HG02763 (cell line): ENCODE data around the gene TMEM175.
"Not testable (repeated sequence)": the region's sequence is repeated elsewhere in the genome, so short reads cannot be mapped to it uniquely, and the experiment has no call there.

Source experiments
- ATAC-seq: cut with Tn5 transposase; IDR thresholded peaks from one replicate; pipeline ENCODE4 v1.9.1; 2021; ENCODE audit warnings: mild to moderate bottlenecking, moderate library complexity; ENCODE audit not compliant: unreplicated experiment

TMEM175 gene

DNA sequence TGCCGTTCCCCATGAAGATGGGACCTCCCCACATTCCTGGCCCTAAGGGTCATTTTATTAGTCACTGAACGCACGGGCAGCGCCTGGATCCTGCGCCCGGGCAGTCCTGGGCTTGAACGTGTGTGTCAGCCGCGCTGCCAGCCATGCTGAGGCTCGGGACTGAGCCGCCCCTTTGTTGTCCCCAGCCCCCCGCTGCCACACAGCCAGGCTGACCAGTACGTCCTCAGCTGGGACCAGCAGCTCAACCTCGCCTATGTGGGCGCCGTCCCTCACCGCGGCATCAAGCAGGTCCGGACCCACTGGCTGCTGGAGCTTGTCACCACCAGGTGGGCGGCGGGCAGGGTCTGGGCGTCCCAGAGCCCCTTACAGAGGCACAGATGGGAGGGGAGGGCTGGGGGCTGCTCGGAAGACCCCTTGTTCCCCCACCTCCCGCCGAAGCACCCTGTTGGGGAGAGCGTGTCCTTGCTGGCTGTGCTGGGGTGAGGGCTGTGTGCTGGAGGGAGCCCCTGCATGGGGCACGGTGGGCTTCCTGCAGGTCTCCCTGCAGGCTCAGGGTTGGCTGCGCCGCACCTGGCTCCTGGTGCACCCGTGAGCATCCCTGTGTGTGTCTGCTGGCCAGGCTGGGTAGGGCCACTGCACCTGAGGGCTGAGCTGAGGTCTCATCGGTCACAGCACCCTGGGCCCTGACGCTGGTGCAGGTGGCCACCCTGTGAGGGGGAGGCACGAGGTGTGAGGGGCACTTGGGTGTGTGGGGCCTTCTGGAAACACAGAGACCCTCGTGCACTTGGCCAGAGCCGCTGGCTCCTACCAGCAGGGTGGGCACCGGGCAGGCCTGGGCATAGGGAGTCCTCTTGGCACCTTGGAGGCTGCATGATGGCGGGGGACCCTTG, 55.6 kb downstream of the TMEM175 start:
- ATAC-seq, result no peak

DNA sequence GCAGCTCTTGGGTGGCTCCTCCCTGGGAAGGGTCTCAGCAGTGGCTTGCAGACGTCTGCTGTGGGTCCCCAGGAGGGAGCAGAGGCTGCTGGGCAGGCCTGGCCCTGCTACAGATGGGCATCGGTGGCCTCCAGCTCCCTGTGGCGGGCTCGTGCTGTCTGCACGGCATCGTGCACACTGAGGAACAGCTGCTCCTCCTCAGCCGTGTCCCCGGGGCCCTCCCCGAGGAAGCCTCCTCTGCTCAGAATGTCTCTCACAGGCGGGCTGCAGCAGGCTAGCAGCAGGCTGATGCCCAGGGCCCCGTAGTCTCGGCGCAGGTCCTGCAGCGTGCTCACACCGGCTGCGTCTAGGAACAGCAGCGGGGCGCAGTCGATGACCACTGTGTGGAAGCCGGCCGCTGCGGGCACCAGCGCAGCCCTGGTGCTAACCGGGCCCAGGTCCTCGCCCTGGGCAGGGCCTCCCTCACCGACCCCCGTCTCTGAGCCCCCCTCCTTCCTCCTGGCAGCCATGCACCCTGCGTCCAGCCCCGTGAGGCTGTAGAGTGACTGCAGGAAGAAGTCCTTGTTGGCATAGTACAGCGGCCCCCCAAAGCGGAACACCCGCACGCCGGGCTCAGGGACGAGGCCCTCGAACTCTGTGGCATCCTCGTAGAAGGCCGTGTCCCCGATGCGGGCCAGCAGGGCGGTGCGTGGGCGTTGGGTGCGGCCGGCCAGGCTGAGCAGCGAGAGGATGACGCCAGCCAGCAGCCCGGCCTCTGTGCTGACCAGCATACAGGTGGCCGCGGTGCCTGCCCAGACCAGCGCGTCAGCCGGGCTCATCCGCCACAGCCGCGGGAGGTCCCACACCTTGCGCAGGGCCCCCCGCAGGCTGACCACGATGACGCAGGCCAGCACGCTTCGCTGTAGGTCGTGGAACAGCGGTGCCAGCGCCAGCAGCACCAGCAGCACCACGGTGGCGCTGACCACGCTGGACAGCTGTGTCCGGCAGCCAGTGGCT, 56.8 kb downstream of the TMEM175 start:
- ATAC-seq, result no peak

DNA sequence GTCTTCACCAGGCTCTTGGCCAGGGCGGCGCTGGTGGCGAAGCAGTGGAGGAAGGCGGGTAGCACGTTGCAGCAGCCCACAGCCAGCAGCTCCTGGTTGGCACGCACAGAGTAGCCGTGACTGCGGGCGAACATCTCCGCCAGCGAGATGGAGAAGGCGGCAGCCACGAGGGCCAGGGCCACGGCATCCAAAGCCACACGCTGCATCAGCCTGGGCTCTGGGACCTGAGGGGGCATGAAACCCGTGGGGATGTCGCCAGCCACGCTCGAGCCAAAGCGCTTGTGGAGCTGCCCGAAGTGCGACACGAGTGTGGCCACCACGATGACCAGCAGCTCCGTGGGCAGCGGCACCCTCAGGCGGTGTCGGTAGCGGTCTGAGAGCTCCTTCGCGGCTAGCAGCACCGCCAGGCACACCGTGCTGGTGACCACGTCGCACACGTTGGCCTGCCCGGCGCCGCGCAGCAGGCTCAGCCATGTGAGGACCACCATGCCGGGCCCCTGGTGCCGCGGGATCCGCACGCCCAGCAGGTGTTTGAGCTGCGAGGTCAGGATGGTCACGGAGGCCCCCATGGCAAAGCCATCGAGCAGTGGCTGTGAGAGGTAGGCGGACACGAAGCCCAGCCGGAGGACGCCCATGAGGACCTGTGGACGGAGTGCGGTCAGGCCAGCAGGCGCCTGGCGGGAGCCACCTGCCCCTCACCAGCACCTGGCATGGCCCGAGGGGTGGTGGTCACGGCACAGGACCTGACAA, 57.6 kb downstream of the TMEM175 start:
- ATAC-seq, result no peak

DNA sequence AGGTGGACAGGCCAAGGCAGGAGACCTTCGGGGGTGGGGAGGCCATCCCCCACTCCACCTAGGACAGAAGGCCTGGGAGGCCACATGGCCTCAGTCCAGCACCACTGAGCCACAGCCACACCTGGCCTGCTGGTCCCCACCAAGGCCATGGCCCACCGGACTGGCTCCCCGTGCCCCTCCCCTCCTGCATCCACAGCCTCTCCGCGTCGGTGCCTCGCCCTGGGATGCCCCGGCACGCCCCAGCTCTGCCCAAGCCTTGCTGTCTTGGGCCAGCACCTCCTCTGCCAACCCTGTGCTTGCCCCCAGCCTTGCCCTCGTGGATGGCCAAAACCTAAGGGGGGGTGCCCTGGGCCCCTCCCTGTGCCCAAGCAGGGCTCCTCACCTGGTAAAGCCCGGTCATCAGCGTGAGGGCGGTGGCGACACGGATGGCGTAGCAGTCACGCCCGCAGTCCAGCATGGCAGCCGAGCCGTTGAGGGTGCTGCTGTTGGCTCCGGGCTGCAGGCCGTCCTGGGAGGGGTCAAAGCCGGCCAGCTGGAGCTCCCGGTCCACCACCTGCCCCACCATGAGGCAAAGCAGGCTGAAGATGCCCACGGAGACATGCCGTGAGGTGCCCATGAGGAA, 58.6 kb downstream of the TMEM175 start:
- no peak for ATAC-seq

DNA sequence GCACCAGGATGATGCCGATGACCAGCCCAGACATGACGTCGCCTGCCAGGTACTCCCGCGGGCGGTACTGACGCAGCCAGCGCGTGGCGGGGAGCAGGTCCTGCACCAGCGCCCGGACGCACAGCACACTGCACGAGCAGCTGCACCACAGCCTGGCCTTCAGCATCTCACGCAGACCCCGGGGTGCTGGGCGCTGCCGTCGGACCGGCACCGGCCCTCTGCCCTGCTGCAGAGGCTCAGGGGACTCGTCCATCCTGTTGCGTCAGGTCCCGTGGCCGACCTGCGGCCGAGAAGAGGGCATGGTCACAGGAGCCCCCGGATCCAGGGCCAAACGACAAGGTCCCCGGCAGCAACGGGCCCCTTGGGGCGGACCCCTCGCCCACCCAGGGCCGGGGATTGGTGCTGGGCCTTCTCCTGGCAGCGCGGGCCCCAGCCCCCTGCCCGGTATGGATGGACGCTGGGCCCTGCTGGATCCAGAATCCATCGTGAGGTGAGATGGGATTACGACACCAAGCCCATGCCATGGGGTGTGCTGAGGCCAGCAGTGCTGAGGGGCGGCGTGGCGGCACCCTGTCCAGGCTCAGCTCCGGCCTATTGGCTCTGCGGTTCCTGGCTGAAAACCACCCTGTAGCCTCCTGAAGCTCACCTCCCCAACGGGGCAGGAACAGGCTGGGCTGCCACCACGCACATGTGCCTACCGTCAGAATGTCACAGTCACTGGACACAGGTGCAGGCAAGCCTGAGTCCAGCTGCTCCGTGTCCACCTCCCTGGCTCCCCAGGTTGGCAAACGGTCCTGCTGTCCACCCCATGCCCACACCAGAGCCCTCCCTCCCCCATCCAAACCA, 59.4 kb downstream of the TMEM175 start:
- ATAC-seq, result no peak

DNA sequence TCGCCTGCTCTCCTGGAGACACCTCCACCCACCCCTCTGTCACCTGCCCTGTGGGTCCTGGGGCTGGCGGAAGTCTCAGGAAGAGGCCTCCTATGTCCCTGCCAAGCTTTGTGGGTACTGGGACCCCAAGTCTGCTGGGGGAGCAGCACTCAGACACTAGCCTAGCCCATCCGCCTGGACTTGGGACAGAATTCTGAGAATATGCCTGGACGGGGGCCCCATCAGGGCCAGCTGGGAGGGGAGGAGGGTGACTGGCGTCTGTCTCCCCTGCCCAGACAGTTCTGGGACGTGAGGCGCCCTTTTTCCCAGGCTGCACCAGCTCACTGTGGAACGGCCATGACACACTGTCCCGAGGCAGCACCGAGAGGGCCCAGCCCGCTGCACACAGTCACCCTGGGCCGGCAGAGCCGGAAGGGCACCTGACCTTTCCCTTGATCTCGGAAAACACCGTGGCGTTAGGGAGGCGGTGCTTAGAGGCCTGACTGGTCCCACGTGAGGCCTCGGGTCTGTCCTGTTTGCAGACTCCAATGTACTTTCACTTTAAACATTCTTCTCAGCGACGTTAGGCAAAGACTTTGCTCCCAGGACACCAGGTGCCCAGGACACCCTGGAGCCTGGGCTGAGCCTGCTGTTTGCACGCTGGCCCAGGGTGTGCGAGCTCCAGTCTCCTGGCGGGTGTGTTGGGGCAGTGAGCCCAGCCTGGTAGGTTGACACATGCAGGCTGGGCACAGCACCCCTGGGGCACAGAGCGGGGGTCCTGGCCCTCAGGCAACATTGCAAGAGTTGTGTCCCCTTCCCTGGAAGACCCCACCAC, 60.2 kb downstream of the TMEM175 start:
- no peak for ATAC-seq

DNA sequence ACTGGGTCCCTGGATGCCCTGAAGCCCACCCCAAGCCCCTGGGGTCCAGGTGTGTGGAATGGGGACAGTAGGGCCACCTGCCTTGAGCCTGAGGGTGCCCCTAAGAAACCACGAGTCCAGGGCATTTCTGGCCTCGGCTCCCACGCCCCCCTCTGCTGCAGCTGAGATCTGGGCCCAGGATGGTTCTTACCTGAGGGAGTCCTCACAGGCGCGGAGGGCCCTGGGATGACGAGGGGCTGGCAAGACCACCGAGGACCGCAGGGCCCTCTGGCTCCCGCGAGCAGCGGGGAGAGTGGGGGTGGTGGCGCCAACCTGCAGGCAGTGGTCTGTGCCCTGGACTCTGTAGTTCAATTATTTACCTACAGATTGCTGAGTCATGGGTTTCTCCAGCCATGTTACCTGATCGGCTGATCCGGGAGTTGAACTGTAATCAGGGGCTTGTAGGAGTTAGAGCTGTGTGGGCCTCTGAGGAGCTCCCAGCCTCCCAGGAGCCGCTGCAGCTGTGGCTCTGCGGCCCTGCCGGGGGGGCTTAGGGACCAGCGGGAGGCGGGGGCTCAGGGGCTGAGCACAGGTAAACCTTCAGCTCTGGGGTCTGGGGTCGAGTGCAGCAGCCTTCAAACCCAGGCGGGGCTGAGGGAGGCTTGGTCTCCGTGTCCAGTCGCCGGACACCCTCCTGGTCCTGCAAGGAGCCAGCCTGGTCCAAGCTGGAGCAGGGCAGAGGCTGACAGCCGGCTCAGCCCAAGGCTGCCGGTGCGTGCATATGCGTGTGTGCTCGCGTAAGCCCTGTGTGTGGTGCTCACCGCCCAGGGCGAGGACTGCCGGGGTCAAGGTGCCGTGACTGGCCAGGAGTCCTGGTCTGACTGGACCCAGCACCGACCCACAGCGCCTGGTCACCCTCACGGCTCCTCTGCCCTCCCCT, 61.1 kb downstream of the TMEM175 start, which contains the start of gene SLC26A1:
Gene SLC26A1 (minus strand): TSS at position 294 of the 919 bp plus-strand sequence. CDS start 1,701 bp downstream, outside the sequence.
- no peak for ATAC-seq

DNA sequence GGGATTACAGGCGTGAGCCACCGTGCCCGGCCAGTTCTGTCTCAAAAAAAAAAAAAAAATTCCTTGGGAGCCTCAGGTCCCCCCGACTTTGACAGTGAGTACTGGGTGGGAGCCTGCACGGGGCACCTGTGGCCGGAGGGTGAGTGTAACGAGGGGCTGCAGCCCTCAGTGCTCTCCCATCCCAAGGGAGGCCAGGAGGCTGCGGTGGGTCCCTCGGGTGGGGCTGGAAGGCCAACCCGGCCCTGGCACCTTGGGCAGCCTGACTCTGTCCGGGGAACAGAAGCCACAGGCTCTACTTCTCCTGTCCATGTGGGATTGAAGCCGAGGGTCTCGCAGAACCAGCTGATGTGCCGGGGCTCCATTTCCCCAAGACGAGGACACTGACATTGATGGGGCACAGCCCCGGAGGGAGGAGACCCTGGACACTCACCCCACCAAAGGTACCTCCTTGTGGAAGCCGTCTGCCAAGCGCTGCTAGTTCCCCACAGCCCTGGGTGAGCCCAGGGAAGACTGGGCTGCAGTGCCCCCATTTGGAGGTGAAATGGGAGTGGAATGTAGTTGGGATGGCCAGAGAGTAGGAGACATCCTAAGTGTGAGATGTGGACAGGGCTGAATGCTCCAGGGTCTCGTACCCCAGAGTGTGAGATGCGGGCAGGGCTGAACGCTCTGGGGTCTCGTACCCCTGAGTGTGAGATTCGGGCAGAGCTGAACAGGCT, 63.2 kb downstream of the TMEM175 start:
- ATAC-seq, result no peak

DNA sequence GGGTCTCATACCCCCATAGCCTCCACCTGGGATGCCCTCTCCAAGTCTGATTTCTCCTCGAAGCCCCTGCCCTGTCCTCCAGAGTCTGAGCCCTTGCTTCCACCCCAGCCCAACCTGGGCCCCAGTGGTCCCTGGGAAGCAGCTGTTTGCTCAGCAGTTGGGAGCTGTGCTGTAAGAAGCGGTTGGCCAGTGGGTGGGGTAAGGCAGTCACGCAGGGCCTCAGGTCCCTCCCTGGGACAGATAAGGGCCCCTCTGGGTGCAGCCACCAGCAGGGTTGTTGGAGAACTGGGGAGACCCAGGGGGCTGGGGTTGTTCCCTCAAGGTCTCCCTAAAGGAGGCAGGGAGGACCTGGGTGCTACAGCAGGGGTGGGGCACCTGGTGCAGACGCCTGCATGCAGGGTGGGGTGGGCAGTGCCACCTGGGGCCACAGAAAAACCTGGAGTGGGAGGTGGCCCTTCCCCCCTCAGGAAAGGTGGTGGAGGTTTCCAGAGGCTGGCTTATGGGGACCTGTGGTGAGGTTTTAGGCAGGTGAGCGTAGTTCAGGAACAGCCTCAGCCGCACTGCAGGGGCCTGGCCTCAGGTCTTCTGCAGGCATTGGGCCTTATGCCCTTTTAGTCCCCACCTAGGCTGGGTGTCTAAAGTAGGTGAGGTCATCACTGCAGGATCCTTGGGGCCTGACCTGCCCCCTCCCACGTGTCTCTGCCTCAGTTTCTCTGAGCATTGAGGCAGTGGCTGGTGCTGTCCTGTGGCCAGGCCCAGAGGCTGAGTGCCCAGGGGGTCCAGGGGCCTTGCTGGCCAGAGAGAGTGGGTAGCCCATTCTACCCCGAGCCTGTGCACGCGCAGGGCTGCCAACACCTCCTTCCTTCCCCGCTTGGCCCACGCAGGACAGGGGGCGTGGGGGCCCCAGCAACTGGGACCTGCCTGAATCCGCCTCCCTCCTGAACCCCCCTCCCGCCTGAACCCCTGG, 64.1 kb downstream of the TMEM175 start:
- ATAC-seq, result no peak

DNA sequence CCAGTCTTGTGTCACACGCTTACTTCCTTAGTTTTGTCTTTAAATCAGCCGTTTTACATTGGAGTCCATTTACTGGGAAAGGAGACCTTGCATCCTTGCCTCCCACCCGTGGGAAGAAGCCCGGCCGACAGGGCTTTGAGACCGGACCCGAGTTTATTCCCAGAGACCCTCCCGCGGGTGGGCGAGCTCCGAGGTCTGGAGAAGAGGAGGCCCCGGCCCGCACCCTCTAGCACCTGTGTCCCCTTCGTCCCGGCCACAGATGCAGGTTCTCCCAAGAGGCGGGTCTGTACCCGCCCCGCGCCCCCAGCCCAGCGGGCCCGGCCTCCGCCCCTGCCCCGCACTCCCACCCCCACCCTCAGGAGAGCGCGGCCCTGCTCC, 64.7 kb downstream of the TMEM175 start:
- ATAC-seq, result no peak

DNA sequence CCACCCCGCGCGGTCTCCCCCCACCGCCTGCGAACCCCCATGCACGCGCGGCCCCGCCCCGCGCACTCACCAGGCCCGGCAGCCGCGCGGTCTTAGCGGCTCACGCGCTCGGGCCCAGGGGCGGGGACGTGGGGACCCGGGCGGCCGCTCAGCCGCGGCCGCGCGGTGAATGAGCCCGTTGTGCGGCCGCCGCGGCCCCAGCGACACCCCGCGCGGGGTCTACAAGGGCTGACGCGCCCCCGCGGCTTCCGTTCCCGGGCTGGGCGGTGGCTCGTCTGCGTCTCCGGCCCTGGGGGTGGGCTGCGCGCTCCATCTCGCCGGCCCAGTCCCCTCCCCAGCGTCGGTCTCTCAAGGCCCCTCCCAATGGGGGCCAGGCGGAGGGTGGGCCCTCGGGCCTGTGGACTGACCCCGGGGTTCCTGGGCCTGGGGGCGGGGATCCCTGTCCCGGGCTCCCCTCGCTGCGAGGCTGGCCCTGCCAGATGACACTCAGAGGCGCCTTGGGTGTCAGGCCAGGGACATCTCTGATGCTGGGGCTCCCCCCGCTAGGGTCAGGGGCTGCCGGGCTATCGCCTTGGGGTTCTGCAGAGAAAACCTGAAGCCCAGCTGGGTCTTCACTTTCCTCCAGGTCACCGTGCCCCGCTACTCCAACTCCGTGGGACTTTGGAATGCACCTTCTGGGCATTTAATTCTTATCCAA, 65.3 kb downstream of the TMEM175 start:
- no peak for ATAC-seq

DNA sequence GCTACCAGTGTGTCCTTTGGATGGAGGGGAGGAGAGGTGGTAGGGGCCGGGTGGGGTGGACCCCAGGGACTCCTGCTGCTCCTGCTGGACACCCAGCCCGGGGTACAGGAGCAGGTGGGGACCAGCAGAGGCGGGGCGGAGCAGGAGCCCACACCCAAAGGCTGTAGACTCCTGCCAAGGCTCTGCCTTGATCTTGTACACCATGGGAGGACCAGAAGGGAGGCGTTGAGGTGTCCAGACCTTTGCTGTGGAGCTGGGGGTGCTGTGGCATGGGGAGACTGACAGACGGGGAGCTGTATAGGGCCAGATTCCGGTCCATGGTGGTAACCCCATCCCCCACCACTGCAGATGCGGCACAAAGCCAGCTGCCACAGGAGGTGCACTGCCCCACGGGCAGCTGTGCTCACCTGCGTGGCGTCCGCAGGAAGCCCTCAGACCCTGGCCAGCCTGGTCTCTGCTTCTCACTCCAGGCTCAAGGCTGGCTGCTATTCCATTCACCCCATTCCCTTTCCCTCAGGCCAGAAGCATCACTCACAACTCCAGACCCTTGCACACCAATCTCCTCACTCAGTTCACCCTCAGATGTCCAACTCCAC, 65.9 kb downstream of the TMEM175 start:
- no peak for ATAC-seq

DNA sequence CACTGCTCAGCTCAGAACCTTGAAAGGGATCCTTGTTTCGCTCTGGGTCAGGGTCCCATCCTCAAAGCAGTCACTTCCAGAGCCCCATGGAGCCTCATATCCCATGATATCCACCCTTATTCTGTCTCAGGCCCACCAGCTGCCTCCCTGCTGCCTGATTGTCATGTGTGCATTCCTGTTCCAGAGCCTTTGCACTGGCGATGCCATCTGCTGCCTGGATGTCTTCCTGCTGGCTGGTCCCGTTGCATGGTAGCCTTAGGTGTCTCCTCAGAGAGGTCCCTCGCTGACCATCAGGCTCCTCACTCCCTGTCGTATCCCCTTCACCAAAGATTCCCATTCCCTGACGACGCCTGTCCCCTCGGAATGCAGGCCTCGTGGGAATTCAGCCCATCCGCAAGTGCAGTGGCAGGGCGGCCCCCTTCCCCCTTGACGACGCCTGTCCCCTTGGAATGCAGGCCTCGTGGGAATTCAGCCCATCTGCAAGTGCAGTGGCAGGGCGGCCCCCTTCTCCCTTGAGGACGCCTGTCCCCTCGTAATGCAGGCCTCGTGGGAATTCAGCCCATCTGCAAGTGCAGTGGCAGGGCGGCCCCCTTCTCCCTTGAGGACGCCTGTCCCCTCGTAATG, 67.1 kb downstream of the TMEM175 start:
- not testable (repeated sequence) for ATAC-seq

DNA sequence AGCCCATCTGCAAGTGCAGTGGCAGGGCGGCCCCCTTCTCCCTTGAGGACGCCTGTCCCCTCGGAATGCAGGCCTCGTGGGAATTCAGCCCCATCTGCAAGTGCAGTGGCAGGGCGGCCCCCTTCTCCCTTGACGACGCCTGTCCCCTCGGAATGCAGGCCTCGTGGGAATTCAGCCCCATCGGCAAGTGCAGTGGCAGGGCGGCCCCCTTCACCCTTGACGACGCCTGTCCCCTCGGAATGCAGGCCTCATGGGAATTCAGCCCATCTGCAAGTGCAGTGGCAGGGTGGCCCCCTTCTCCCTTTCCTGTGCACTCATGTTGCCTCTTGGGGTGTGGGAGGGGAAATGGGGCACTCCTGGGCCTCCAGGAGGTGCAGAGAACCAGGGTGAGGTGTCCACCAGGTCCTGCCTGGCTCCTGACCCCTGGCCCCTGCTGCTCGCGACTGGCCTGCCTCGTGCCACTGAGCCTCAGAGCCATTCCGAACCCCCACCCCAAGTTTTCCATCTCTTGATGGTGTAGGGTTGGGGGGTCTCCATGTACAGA, 67.7 kb downstream of the TMEM175 start:
- no peak for ATAC-seq
